Measurements from ENCODE around the gene TTPAL. TPM values are rescaled to one million over a fixed set of nuclear protein-coding genes. Genes with fewer than 3 reads are reported as not detected.

Gene TTPAL
- total RNA-seq, 1 donor from 2014 or later = 16.0 TPM

GRCh38 chr20:44442298-44443070 lies 33.2 kb upstream of the TTPAL start:
- H3K36me3 ChIP-seq = no peaks in the 10 kb centered on the region
- H3K4me3 ChIP-seq = no peak overlapping the region
- no peaks in the 10 kb centered on the region for H3K4me1 ChIP-seq
- TF ChIP-seq POLR2AphosphoS5 (IDR thresholded peaks at IDR 0.05; ENCODE audit: insufficient read depth in 1 of 2, low read depth in 1 of 2) (no peak), POLR2A (IDR thresholded peaks at IDR 0.05) (no peak)
- TF ChIP-seq, protein P1, sequence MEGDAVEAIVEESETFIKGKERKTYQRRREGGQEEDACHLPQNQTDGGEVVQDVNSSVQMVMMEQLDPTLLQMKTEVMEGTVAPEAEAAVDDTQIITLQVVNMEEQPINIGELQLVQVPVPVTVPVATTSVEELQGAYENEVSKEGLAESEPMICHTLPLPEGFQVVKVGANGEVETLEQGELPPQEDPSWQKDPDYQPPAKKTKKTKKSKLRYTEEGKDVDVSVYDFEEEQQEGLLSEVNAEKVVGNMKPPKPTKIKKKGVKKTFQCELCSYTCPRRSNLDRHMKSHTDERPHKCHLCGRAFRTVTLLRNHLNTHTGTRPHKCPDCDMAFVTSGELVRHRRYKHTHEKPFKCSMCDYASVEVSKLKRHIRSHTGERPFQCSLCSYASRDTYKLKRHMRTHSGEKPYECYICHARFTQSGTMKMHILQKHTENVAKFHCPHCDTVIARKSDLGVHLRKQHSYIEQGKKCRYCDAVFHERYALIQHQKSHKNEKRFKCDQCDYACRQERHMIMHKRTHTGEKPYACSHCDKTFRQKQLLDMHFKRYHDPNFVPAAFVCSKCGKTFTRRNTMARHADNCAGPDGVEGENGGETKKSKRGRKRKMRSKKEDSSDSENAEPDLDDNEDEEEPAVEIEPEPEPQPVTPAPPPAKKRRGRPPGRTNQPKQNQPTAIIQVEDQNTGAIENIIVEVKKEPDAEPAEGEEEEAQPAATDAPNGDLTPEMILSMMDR (IDR thresholded peaks at IDR 0.05) = no peak
- intact Hi-C loops (cut with DNase I) = no loop called here
- no peak overlapping the region for H3K27ac ChIP-seq
- DNase-seq (ENCODE audit: extremely low spot score in 2 of 2) = no peak
- no peaks in the 10 kb centered on the region for H3K9me3 ChIP-seq
- no peaks in the 10 kb centered on the region for H3K27me3 ChIP-seq

- TF ChIP-seq, protein P1 (IDR thresholded peaks at IDR 0.05) = no peak
- TF ChIP-seq POLR2A (IDR thresholded peaks at IDR 0.05) = no peak
- no peaks in the 10 kb centered on the region for H3K9me3 ChIP-seq
- no peaks in the 10 kb centered on the region for H3K27me3 ChIP-seq
- no peak overlapping the region for H3K4me3 ChIP-seq
- no peaks in the 10 kb centered on the region for H3K4me1 ChIP-seq
- intact Hi-C loops (cut with DNase I) = no loop called here
- no peak overlapping the region for H3K27ac ChIP-seq
- no peaks in the 10 kb centered on the region for H3K36me3 ChIP-seq
- no peak for DNase-seq (ENCODE audit: extremely low spot score in 2 of 2)
These were observed 29.6 kb upstream of the TTPAL start for GRCh38 chr20:44445742-44446710.

- TF ChIP-seq POLR2AphosphoS5 (IDR thresholded peaks at IDR 0.05; ENCODE audit: insufficient read depth in 1 of 2, low read depth in 1 of 2) (no peak), POLR2A (IDR thresholded peaks at IDR 0.05) (no peak)
- TF ChIP-seq, protein P1 (IDR thresholded peaks at IDR 0.05) = no peak
- Histone ChIP-seq H3K36me3 (no peaks in the 10 kb centered on the region), H3K4me1 (no peaks in the 10 kb centered on the region), H3K27ac (no peak overlapping the region), H3K27me3 (no peaks in the 10 kb centered on the region), H3K4me3 (no peak overlapping the region), H3K9me3 (no peaks in the 10 kb centered on the region)
- intact Hi-C loops (cut with DNase I) = no loop called here
- no peak for DNase-seq (ENCODE audit: extremely low spot score in 2 of 2)
These were observed 27.8 kb upstream of the TTPAL start for GRCh38 chr20:44447827-44448419.

DNA sequence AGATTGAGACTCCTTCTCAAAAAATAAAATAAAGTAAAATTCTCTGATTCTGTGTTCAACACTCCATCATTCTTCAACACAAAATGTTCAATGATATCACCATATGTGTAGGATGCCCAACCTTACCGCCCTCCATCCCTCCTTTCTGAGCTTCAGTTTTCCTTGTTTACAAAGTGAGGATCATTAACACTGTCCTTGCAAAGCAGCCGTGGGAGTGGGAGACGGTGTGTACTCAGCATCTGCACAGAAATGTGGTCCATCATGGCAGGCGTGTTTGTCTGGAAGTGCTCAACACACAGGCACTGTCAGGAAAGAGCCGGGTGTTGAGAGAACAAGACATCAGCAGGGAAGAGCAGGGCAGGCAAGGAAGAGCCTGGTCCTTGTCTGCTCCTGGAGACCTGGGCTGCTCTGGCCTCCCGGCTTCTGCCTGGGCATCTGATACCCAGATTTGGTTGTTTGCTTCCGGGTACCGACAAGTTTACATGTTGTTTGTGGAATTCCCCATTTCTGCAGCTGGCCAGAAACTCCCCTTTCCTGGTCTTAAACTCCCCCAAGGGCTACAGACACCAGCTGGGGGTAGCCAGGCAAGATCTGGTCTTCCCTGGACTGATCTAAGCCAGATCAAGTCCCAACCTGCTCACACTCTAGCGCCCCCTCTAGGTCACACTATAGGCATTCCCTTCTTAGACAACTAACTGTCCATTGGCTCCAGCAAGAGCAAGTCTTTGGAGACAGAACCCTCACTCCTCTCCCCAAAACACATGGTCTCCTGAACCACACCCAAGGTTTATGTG lies 26.7 kb upstream of the TTPAL start:
- TF ChIP-seq POLR2AphosphoS5 (IDR thresholded peaks at IDR 0.05; ENCODE audit: insufficient read depth in 1 of 2, low read depth in 1 of 2) (no peak), POLR2A (IDR thresholded peaks at IDR 0.05) (no peak)
- TF ChIP-seq, protein P1 (IDR thresholded peaks at IDR 0.05) = no peak
- Histone ChIP-seq H3K4me3 (no peak overlapping the region), H3K4me1 (no peaks in the 10 kb centered on the region), H3K27ac (no peak overlapping the region), H3K36me3 (no peaks in the 10 kb centered on the region), H3K9me3 (no peaks in the 10 kb centered on the region), H3K27me3 (no peaks in the 10 kb centered on the region)
- no peak for DNase-seq (ENCODE audit: extremely low spot score in 2 of 2)
- intact Hi-C loops (cut with DNase I) = no loop called here
